Uterus (tissue), 4 donors: ENCODE data around the gene DDN. TPM values are rescaled to one million over a fixed set of nuclear protein-coding genes. Genes with fewer than 3 reads are reported as not detected.

Source experiments
- DNase-seq, 2 donors: peaks; one replicate each; pipeline ENCODE4 v3.0.0-alpha.2; 2019 to 2020
- H3K27ac ChIP-seq, 2 donors: fragments of 200-600 bp; sonication (generic); 1 replicate in 1 of 2; 2 replicates in 1 of 2; pipeline ENCODE4 v1.5.1; 2016 to 2018
- H3K27me3 ChIP-seq, 2 donors: fragments of 200-600 bp; sonication (generic); one replicate each; pipeline ENCODE4 v1.5.1; 2018 to 2019; ENCODE audit warnings: control low read depth in 1 of 2
- H3K36me3 ChIP-seq, 2 donors: fragments of 200-600 bp; sonication (generic); one replicate each; pipeline ENCODE4 v1.5.1; 2019; ENCODE audit warnings: control low read depth in 1 of 2
- H3K4me1 ChIP-seq, 2 donors: fragments of 200-600 bp; sonication (generic); one replicate each; pipeline ENCODE4 v1.5.1; 2018 to 2019; ENCODE audit warnings: control low read depth in 1 of 2
- H3K4me3 ChIP-seq, 2 donors: fragments of 200-600 bp; sonication (generic); 1 replicate in 1 of 2; 2 replicates in 1 of 2; pipeline ENCODE4 v1.5.1; 2018 to 2019; ENCODE audit warnings: mild to moderate bottlenecking in 1 of 2
- H3K9me3 ChIP-seq, 2 donors: fragments of 200-600 bp; sonication (generic); one replicate each; pipeline ENCODE4 v1.5.1; 2019; ENCODE audit warnings: control low read depth in 1 of 2
- POLR2A ChIP-seq, 2 donors: fragments of 450-650 bp; IDR thresholded peaks; one replicate each; pipeline ENCODE4 v1.6.1; 2016; ENCODE audit warnings: antibody characterized with exemption in 2 of 2, mild to moderate bottlenecking in 1 of 2, moderate library complexity in 1 of 2
- intact Hi-C: fragments of 100-400 bp; cut with DNase I; formaldehyde crosslinking; loops from one replicate; pipeline ENCODE4 v1.15.1; 2023; ENCODE audit warnings: low total_unique reads
- total RNA-seq, 4 donors: library from RNA; depleted of rRNA in 3 of 4; stranded (reverse); fragments of >200 nt in 3 of 4; gene quantifications; one replicate each; pipeline versions ENCODE4 v1.1.0 to v1.2.4, GENCODE V29; 2014 to 2023
- TF ChIP-seq, protein P1 (sequence below), 4 experiments: fragments of 200-600 bp in 2 of 4; fragments of 450-650 bp in 2 of 4; sonication (generic) in 2 of 4; IDR thresholded peaks; one replicate each; pipeline ENCODE4 v1.5.1; 2016 to 2019; ENCODE audit warnings: antibody characterized with exemption in 4 of 4, mild to moderate bottlenecking in 2 of 4, moderate library complexity in 1 of 4
- donor health status: DM: yes; HTN: yes; CAD: no.

DDN gene
- total RNA-seq, 4 donors from 2014 or later, result 0.18 TPM; not detected in 3

DNA sequence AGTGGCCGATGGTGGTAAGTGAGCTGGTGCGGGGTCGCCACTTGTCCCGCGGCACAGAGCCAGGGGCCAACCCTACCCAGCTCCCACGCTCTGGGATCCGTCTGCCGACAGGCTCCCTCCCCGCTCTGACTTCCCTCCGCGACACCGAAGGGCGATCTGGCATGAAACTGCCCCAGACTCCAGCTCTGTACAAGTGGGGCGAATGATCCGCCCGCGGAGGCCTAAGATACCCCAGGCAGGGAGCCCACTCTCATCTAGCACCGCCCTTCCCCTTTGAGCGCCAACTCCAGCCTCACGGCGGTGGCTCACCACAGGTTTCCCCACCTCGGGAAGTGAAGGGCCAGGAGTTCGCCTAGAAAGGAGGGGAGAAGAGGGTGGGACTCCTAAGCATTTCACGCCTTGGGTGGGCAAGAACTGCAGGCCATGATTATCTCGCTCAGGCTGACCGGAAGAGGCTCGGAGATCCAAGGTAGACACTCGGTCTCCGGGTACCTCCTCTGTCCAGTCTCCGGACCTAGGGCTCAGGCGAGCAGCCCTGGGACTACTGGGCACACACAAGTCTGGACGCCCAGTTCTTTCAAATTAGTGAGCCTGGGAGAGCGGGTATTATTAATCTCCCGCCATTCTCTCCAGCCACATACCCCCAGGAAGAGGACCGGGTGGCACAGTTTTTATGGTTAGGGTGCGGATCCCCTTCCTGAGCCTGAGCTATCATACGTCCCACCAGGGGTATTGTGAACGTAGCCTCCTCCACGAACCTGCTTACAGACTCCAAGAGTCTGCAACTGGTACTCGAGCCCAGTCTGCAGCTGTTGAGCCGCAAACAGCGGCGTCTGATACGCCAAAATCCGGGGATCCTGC, 20.2 kb downstream of the DDN start:
- no peak for TF ChIP-seq POLR2A (IDR thresholded peaks at IDR 0.05)
- TF ChIP-seq, protein P1, sequence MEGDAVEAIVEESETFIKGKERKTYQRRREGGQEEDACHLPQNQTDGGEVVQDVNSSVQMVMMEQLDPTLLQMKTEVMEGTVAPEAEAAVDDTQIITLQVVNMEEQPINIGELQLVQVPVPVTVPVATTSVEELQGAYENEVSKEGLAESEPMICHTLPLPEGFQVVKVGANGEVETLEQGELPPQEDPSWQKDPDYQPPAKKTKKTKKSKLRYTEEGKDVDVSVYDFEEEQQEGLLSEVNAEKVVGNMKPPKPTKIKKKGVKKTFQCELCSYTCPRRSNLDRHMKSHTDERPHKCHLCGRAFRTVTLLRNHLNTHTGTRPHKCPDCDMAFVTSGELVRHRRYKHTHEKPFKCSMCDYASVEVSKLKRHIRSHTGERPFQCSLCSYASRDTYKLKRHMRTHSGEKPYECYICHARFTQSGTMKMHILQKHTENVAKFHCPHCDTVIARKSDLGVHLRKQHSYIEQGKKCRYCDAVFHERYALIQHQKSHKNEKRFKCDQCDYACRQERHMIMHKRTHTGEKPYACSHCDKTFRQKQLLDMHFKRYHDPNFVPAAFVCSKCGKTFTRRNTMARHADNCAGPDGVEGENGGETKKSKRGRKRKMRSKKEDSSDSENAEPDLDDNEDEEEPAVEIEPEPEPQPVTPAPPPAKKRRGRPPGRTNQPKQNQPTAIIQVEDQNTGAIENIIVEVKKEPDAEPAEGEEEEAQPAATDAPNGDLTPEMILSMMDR (IDR thresholded peaks at IDR 0.05), result no peak
- no peak overlapping the region for H3K27ac ChIP-seq
- no peak for DNase-seq
- H3K36me3 ChIP-seq, result no peaks in the 10 kb centered on the region
- intact Hi-C loops, result no loop called here
- H3K4me3 ChIP-seq, result no peak overlapping the region
- H3K27me3 ChIP-seq, result peaks cover 28 to 50% of the 10 kb centered on the region in 2 donors
- no peaks in the 10 kb centered on the region for H3K9me3 ChIP-seq
- peaks cover 0 to 36% of the 10 kb centered on the region in 2 donors for H3K4me1 ChIP-seq

DNA sequence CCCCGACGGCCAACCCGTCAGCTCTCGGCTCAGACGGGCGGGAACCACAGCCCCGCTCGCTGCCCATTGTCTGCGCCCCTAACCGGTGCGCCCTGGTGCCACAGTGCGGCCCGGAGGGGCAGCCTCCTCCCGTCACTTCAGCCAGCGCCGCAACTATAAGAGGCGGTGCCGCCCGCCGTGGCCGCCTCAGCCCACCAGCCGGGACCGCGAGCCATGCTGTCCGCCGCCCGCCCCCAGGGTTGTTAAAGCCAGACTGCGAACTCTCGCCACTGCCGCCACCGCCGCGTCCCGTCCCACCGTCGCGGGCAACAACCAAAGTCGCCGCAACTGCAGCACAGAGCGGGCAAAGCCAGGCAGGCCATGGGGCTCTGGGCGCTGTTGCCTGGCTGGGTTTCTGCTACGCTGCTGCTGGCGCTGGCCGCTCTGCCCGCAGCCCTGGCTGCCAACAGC, 20.9 kb downstream of the DDN start, which contains the start of gene WNT1:
Gene WNT1, plus strand, starts transcription at position 32 of the 450 bp plus-strand sequence. Its CDS starts 329 bp downstream, at position 361.
- no peaks in the 10 kb centered on the region for H3K9me3 ChIP-seq
- H3K27ac ChIP-seq, result no peak within 1 kb of the TSS
- peaks cover 0 to 36% of the 10 kb centered on the region in 2 donors for H3K4me1 ChIP-seq
- intact Hi-C loops, result no loop called here
- H3K36me3 ChIP-seq, result no peaks in the 10 kb centered on the region
- no peak for DNase-seq
- peaks cover 28 to 50% of the 10 kb centered on the region in 2 donors for H3K27me3 ChIP-seq
- TF ChIP-seq, protein P1 (IDR thresholded peaks at IDR 0.05), result no peak
- no peak for TF ChIP-seq POLR2A (IDR thresholded peaks at IDR 0.05)
- no peak within 1 kb of the TSS for H3K4me3 ChIP-seq

DNA sequence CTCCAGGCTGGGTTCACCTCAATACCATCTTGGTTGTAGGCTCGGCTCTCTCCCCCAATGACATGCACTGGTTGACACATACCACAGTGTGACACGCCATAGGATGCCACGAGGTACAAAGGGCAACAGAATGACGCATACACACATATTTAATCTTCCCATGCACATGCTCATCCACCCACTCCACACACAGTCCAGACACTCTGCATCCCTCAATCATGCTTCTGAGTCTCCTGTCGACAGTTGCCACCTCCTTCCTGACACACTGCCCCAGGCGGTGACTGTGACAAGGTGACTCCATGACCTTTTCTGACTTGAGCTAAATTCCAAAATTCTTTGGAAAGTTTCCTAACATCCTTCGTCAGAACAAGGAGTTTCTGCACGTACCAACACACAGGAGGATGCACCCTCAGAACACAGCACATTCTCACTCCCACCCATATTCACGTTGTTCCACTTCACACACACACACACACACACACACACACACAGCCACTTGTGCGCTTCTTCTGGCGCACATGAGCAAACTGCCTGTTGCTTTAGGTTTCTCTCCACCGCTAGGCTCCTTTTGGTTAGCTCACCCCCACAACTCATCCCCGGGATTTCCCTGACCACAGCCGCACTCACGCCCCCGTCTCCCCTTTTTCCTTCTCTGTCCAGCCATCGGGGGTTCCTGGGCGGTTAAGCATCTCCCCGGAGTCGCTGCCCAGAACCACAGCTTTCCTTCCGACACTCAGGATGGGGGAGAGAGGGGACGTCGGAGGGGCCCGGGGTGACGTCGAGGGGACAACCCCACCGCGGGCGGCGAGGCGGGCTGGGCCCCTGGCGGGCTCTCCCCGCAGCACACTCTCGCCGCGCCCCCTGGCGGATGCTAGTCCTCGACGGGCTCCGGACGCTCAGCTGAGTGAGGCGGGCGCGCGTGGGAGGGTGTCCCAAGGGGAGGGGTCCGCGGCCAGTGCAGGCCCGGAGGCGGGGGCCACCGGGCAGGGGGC, 21.6 kb downstream of the DDN start:
- H3K27ac ChIP-seq, result no peak overlapping the region
- TF ChIP-seq, protein P1 (IDR thresholded peaks at IDR 0.05), result peak; percentile 47 to 73 (median 68)
- TF ChIP-seq POLR2A (IDR thresholded peaks at IDR 0.05), result no peak
- peaks cover 33 to 55% of the 10 kb centered on the region in 2 donors for H3K27me3 ChIP-seq
- H3K4me1 ChIP-seq, result peaks cover 0 to 36% of the 10 kb centered on the region in 2 donors
- H3K36me3 ChIP-seq, result no peaks in the 10 kb centered on the region
- no peak overlapping the region for H3K4me3 ChIP-seq
- intact Hi-C loops, result no loop called here
- no peaks in the 10 kb centered on the region for H3K9me3 ChIP-seq
- no peak for DNase-seq

DNA sequence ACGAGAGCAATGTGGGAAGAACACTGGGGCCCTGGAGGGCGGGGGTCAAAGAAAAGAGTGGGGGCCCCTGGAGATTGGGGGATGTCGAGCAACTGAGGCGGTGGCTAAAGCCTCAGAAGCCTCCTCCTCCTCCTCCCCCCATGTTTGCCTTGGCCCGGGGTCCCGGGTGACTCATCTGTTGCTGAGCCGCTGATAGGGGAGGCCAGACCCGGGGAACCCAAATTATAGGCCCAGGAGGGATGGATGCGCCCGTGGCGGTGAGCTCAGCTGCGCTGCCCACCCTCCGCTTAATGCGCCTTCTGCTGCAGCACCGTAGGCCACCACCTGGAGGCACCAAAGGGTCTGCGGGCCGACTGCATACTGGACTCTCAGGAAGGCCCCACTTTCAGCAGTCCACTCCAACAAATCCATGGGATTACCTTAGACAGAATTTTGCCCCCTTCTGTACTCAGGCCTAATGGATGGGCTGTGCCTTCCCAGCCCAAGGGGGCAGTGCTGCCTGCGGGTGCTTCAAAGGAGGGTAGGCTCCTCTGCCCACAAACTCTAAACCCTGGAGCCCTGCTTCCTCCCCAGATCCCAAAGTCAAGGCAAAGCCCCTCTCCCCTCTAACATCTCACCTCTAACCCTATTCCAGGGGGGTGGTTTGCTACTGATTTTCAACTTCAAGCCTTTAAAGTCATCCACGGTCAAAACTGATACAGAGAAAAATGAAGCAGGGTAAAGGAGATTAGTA, 25.1 kb downstream of the DDN start:
- TF ChIP-seq POLR2A (IDR thresholded peaks at IDR 0.05), result no peak
- TF ChIP-seq, protein P1 (IDR thresholded peaks at IDR 0.05), result peak in 3 of 4 experiments; percentile 10 to 13 (median 10)
- H3K36me3 ChIP-seq, result no peaks in the 10 kb centered on the region
- no peak overlapping the region for H3K27ac ChIP-seq
- no peak for DNase-seq
- intact Hi-C loops, result no loop called here
- H3K27me3 ChIP-seq, result peaks cover 31 to 41% of the 10 kb centered on the region in 2 donors
- no peaks in the 10 kb centered on the region for H3K9me3 ChIP-seq
- H3K4me3 ChIP-seq, result no peak overlapping the region
- H3K4me1 ChIP-seq, result peaks cover 0 to 19% of the 10 kb centered on the region in 2 donors
